ENCODE data around the gene RHPN2.

DNA sequence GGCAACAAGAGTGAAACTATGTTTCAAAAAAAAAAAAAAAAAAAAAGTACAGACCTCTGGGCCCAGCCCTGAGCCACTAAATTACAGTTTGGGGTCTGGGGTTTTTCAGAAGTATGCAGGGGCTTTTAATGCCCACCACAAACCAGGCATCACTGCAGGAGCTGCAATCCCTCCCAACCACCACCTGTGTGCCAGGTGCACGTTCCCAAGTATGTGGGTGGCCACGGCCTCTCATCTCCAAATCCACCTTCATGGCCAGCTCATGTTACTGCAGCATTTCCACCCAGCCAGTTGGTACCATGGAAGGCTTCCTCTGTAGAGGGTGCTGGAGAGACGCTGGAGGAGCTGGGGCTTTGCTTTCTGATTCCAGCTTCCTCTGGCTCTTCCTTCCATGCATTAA lies 119.4 kb downstream of the RHPN2 start:
- TF ChIP-seq, protein P1, sequence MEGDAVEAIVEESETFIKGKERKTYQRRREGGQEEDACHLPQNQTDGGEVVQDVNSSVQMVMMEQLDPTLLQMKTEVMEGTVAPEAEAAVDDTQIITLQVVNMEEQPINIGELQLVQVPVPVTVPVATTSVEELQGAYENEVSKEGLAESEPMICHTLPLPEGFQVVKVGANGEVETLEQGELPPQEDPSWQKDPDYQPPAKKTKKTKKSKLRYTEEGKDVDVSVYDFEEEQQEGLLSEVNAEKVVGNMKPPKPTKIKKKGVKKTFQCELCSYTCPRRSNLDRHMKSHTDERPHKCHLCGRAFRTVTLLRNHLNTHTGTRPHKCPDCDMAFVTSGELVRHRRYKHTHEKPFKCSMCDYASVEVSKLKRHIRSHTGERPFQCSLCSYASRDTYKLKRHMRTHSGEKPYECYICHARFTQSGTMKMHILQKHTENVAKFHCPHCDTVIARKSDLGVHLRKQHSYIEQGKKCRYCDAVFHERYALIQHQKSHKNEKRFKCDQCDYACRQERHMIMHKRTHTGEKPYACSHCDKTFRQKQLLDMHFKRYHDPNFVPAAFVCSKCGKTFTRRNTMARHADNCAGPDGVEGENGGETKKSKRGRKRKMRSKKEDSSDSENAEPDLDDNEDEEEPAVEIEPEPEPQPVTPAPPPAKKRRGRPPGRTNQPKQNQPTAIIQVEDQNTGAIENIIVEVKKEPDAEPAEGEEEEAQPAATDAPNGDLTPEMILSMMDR (IDR thresholded peaks at IDR 0.05 in 8 of 11, conservative IDR thresholded peaks at IDR 0.05 in 3 of 11) = no peak
- no peak for TF ChIP-seq POLR2AphosphoS5 (IDR thresholded peaks at IDR 0.05)

All from spleen (tissue), 7 donors.